ENCODE measurements around the gene PKDCC.

The PKDCC gene

GRCh38 chr2:42105330-42106256 lies 57.8 kb downstream of the PKDCC start:
- DNase-seq (ENCODE audit: low read depth in 2 of 2): no peak

- no peak for DNase-seq (ENCODE audit: low read depth in 2 of 2)
Measured at GRCh38 chr2:42106257-42106816, 58.5 kb downstream of the PKDCC start.

GRCh38 chr2:42107249-42108042 lies 59.6 kb downstream of the PKDCC start:
- DNase-seq (ENCODE audit: low read depth in 2 of 2): no peak
